HG02885 (cell line): Measurements from ENCODE around the gene TGM3.

ENCODE experiments used
- ATAC-seq: cut with Tn5 transposase; IDR thresholded peaks from one replicate; pipeline ENCODE4 v1.9.1; 2021; ENCODE audit warnings: mild to moderate bottlenecking; ENCODE audit not compliant: unreplicated experiment, poor library complexity

TGM3 gene

DNA sequence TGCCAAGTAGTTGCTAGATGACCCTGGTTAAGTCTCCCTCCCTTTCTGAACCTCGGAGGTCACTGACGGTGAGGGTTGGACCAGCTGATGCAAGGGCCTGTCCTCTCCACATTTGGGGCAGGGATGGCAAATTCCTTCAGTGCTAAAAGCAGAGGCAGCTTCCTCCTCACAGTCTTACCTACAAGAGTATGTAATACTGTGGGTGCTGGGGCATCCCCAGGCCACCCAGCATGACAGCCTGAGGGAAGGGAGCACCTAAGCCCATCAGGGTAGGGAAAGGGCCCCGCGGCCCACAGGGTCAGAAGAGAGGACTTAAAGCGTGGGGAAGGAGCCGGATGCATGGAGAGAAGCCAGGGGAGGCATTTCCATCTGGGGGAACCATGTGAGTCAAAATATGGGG lies 38.0 kb downstream of the TGM3 start:
- no peak for ATAC-seq

DNA sequence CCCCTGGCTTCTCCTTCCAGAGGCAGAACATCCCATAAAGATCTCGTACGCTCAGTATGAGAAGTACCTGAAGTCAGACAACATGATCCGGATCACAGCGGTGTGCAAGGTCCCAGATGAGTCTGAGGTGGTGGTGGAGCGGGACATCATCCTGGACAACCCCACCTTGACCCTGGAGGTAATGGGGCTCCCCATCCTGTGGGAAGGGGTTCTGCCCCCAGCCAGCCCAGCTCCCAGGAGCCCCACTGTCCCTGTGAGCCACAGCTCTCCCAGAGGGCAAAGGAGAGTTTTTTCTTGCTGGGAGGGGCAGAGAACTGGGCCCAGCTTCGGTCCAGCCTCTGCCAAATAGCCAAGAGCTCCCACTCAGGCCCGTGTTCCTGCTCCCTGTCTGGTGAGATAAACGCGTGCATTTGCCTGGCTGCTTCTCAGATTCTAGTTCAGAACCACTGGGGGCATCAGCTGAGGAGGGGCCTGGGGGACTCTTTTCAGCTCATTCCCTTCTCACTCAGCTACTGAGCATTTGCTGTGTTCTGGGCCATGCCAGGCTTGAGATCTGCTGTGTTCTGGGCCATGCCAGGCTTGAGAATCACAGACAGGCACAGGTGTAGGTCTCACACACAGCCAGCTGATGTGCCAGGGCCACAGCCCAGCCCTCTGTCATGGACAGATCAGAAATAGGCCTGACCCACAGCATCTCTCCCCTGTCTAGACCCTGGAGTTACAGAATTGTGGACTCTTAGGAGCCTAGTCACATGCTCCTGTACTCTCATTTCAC lies 39.5 kb downstream of the TGM3 start:
- no peak for ATAC-seq

DNA sequence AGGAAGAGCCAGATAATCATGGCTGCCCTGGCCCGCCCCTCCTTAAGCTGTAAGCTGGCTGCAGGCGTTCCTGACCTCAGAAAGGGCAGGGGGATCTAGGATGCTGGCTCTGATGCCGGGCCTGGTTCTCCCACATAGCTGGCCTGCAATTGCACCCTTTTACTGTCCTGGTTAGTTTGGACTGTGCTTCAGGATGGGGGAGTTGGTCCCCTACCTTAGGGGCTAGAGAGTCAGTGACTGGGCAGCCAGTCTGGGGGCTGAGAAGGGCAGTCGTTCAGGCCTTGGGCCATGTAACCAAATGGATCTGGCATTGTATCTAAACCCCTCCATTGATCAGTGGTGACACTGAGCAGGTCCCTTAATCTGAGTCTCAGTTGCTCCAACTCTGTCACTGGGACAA lies 40.7 kb downstream of the TGM3 start:
- ATAC-seq, result no peak

DNA sequence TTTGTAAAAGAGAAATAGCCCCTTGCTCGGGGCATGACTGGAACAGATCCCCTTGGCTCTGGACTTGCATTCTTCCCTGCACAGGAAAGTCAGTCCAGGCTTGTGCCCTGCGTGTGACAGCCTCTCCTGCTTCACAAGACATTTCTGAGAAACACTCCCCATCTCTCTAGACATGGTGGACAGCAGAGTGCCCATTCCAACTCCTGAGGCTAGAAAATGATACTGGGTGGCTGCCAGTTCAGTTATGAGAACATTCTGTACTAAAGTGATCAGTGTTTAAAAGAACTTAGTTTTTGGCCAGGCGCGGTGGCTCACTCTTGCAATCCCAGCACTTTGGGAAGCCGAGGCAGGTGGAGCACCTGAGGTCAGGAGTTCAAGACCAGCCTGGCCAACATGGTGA lies 41.3 kb downstream of the TGM3 start:
- ATAC-seq, result no peak

DNA sequence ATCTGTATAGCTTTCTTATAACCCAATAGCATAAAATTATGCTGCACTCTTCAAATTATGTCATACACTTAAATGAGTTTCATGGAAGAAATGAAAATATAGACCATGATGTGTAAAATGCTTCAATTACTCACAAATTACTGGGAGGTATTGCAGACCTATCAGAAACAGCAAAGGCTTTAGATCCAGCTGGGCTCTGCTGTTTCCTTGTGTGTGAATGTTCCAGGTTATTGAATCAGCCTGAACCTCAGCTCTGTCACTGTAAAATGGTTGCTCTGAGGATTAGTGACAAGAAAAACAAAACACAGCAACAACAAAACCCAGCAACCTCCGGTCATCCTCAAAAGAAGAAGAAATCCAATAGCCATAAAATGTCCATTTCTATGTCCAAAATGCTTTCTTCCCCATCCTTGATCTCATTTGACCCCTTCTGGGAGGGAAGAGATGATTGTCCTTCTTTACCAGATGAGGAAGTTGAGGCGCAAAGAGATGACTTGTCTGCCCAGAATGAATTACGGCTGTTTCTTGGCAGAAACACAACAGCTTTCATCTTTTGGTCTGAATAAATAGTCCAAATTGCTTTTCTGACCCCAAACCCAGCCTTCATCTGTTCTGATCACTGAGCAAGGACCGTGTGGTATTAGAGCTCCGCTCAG lies 42.7 kb downstream of the TGM3 start:
- no peak for ATAC-seq

DNA sequence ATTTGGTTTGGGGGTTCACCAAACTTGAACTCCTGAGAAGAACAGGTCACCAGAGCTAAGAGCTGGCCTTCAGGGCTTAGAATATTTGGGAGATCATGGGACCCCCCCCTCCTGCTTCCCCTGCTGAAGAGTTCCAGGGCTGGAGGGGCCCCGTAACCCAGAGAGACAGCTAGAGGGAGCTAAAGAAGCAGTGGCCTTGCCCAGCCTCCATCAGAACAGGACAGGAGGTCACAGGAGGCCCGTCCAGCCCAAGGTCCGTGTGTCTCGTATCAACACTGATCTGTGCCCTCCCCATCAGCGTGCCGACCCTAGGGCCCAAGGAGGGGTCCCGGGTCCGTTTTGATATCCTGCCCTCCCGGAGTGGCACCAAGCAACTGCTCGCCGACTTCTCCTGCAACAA lies 44.3 kb downstream of the TGM3 start:
- no peak for ATAC-seq

DNA sequence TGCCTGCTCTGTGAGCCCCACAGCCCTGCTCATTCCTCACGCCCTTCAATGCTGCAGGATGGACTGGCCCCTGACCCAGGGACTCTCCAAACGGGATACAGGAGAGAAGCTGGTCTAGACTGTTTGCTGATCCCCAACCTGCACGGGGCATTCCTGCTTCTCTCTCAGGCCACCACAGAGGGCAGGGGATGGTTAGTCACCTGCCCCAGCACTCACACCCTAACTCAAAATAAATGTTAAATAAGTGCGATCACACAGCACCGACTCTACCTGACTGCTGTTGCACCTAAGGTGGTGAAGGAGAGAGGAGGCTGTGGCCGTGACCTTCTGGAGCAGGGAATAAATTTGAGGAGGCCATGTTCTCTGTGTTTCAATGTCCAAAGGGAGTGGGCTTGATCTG lies 45.0 kb downstream of the TGM3 start:
- no peak for ATAC-seq

DNA sequence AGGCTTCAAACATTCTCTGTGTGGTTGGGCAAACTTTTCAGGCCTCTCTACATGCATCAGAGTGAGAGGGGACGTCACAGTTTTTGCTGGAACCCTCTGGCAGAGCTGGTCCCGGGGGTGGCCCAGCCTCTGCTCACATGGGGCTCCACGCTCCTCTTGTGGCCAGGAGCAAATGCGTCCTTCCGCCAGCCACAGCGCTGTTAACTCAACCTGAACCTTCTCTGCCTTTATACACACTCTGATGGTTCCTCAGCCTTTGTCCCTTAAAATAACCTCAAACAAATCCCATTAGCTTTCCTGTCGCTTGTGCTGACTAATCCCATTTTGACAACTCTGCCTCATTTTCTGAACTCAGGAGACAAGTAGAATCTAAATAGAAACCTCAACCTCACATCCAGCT lies 45.5 kb downstream of the TGM3 start:
- ATAC-seq, result no peak

DNA sequence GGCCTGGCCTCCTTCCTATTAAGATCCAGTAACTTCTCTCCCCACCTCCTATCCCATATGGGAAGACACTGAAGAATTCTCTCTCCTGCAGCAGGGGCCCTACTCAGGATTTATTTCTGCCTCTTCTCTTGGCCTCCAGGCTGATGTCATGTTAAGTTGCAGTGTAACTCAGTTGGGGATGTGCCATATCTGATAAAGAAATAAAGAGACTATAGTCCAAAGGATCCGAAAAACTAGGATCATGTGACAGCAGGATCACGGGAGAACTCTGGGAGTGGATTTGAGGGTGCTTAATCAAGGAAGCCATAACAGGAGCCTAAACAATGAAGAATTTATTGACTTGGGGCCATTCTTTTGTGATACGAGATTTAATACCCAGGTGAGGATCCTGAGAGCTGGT lies 46.4 kb downstream of the TGM3 start:
- ATAC-seq, result no peak

DNA sequence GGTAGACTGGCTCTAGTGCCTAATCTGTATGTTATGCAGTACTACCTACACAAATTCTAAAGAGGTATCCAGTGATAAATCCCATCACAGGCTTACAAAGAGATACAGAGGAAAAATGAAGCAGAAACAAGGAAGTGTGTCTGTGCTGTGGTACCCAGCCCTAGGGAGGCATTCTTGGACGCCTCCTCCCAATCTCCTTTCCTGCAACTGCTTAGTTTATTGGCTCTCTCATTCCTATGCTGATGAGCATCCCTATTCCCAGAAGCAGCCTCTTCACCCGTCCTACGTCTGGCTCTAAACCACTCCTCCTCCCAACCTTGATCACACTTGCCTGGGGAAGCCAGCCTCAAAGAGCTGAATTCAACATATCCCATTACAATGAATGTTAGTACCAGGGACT lies 50.4 kb downstream of the TGM3 start:
- ATAC-seq, result no peak

DNA sequence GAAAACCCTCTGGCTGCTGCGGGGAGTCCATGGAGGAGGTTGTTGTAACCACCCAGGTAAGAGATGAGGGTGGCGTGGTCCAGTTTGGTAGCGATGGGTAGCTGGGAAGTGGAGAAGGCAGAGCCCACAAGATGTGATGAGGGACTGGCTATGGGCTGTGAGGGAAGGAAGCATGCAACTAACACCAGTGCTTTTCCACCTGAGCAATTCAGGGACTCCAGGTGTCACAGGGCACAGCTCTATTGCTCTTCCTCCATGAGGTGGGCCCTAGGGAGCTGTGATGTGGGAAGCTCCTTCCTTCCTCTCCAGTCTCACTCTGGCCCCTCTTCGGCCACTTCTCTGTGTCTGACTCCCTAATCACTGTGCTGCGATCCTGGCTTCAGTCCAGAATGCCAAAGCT lies 52.5 kb downstream of the TGM3 start:
- no peak for ATAC-seq

DNA sequence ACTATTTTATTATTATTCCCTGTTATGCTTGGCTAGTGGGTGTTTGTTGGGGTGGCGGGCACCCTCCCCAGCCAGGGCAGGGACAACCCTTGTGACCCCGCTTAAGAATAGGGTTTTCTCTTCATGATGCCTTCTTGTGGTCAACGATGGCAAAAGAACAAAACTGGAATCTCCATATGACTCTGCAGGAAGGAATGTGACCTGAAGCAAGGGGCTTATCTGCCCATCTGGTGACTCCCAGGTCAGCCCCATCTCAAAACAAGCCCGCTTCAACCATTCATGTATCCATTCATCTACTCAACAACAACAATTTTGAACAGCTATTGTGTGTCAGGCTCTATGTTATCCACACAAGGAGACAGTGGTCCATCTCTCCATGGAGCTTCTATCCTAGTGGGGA lies 54.0 kb downstream of the TGM3 start:
- no peak for ATAC-seq

DNA sequence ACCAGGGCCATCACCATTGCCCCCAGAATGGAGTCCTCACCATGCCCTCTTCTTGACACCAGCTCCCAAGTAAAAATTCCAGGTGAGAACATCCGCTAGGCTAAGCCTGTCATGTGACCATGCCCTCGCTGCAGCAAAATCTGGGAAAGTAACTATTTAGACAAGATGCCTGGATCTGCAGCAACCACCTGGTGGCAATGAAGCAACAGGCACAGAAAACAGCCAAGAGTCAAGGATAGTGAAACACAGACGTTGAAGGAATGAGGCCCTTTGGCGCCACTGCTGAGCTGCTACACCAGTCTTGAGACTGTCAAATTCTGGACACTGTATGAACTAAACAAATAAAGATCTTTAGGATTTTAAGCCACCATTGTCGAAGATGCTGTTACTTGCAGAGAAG lies 54.8 kb downstream of the TGM3 start:
- ATAC-seq, result no peak

DNA sequence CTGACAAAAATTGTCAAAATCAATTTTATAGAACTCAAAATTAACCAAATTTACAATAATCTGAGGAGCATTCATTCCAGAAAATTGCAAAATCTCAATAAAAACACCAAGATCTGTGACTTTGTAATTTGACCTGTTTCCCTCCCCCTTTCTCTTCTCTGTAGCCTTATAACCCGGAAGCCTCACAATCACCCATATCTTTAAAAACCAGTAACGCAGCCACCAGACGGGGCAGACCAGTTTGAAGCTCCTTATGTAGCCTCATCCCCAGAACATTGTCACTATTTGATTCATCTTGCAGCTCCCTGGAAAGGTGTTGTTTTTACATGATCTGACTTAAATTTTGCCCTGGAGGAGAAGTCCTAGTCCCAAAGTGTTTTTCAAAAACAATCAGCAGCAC lies 57.4 kb downstream of the TGM3 start:
- ATAC-seq, result no peak

DNA sequence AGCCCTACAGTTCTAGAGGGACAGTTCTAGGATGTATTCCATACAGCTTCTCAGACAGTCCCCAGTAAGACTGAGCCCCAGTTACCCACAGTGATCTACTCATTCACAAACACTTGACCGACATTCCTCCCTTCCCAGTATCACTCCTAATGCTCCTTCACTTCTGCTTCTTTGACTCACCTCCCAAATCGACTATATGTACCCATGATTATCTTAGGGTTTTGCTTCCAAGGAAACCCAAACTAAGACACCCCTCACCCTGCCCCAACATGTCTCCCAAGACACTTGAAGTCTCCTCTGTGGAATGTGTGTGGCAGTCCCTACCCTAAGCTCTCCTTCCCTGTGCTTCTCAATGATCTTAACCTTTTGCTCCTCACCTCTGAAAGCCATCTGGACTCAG lies 61.3 kb downstream of the TGM3 start:
- ATAC-seq, result no peak

DNA sequence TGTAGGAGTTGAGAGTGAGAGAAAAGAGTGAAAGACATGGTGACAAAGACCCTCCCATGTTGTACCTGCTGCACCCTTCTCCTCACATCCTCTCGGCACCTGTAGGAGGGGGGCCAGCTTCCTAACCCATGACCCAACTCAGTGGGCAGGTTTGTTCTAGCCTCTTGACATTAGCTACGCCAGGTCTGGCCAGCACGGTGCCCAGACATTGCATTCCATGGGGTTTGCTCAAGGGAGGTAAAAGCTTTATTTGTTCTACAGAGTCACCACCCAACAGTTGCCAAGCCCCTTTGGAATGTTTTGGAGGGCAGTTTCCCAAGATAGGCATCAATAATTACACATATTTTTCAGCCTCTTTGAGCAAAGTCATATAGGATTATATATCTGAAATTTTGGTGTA lies 62.2 kb downstream of the TGM3 start:
- ATAC-seq, result no peak

DNA sequence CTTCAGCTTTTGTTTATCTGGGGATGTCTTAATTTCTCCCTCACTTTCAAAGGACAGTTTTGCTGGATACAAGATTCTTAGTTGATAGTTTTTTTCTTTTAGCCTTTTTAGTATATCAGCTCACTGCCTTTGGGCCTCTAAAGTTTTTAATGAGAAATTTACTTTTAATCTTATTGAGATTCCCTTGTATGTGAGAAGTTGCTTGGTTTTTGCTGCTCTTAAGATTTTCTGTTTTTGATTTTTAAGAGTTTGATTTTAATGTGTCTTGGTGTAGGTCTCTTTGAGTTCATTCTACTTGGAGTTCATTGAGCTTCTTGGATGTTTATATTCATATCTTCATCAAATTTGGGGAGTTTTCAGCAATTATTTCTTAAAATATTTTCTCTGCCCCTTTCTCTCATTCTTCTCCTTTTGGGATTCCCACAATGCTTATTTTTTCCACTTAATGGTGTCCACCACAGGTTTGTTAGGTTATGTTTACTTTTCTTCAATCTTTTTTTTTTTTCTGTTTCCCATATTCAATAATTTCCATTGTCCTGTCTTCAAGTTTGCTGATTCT lies 65.3 kb downstream of the TGM3 start:
- ATAC-seq, result no peak

DNA sequence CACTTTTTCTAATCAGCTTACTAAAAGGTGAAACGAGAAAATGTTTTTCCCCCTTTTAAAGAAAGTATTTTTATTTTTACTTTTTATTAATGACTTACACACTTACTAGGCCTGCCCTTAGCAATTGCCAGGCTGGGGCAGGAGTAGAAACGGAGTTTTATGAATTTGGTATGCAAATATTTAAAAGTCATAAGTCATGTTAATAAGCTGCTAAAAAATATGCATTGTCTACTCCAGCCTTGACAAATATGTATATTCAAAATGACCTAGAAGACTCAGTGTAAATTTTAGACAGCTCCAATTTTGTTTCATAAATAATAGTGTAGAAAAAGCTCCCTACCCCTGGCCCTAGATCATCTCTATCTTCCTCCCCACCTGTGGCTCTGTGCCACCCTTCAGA lies 67.4 kb downstream of the TGM3 start:
- ATAC-seq, result no peak

DNA sequence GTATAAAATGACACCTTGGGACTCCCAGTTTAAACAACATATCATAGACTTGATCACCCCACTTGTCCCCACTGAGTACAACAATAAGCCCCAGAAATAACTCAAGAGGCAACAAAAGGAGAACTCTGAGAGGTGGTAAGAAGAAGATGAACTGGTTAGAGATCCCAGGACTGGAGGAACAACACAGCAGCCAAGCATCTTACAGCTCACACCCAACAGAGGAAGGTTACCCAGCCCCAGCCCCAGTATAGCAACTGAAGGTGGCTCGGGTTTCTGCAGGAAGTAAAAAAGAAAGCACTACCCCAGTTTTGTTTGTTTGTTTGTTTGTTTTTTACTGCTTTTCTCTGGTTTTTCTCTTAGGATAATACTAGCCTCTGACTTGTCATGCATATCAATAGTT lies 67.8 kb downstream of the TGM3 start:
- ATAC-seq, result no peak

DNA sequence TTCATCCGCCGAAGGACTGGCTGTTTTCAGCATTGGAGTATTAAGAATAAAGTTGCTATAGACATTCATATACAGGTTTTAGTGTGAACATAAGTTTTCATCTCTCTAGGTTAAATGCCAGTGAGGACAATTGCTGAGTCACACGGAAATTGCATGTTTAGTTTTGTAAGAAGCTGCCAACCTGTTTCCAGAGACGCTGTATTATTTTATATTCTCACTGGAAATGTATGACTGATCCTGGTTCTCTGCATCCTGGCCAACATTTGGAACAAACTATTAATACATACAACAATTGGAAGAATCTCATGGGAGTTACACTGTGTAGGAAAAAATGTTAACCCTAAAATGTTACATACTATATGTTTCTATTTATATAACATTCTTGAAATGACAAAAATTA lies 68.2 kb downstream of the TGM3 start:
- no peak for ATAC-seq

DNA sequence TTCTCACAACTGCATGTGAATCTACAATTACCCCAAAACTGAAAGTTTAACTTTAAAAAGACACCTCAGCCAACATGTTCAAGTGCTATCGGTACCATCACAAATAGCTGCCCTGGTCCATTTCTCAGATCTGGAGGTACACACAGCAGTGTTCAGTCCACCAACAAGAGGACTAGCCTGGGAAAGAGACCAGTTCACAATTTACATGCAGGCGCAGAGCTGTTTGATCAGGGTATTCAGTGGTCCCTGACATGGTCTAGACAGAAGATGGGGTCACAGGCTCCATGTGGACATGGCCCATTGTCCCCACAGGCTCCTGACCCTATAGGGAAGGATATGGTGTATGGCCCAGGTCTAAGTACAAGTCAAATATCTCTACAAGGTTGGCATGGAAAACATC lies 69.3 kb downstream of the TGM3 start:
- no peak for ATAC-seq

DNA sequence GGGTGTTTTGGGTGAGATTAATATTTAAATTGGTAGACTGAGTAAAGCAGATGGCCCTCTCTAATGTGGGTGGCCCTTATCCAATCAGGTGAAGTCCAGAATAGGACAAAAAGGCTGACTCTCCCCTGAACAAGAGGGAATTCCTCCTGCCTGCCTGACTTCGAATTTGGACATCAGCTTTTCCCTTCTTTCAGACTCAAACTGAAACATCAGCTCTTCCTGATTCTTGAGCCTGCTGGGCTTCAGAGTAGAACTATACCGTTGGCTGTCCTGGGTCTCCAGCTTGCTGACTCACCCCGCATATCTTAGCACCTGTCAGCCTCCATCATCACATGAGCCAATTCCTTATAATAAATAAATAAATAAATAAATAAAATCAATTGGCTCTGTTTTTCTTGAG lies 69.9 kb downstream of the TGM3 start:
- ATAC-seq, result no peak
